ENCODE measurements around the gene APLP1. TPM values are rescaled to one million over a fixed set of nuclear protein-coding genes. Genes with fewer than 3 reads are reported as not detected.

The APLP1 gene
- total and polyA plus RNA-seq, 3 donors from 2014 or later: 37.9 to 54.3 (median 45.7) TPM

- WGBS, 2 donors: 1 to 6% methylated on average over 6 to 23 of the region's 26 CpGs
- Histone ChIP-seq H3K4me1 (no peaks in the 10 kb centered on the region), H3K36me3 (ENCODE audit: low read depth, missing control alignments) (no peaks in the 10 kb centered on the region), H3K4me3 (peak overlapping the region; percentile 18 to 24), H3K9me3 (no peaks in the 10 kb centered on the region), H3K27me3 (no peaks in the 10 kb centered on the region), H3K27ac (no peak overlapping the region)
- no peak for DNase-seq
- TF ChIP-seq POLR2A (IDR thresholded peaks at IDR 0.05): no peak
- TF ChIP-seq, protein P1, sequence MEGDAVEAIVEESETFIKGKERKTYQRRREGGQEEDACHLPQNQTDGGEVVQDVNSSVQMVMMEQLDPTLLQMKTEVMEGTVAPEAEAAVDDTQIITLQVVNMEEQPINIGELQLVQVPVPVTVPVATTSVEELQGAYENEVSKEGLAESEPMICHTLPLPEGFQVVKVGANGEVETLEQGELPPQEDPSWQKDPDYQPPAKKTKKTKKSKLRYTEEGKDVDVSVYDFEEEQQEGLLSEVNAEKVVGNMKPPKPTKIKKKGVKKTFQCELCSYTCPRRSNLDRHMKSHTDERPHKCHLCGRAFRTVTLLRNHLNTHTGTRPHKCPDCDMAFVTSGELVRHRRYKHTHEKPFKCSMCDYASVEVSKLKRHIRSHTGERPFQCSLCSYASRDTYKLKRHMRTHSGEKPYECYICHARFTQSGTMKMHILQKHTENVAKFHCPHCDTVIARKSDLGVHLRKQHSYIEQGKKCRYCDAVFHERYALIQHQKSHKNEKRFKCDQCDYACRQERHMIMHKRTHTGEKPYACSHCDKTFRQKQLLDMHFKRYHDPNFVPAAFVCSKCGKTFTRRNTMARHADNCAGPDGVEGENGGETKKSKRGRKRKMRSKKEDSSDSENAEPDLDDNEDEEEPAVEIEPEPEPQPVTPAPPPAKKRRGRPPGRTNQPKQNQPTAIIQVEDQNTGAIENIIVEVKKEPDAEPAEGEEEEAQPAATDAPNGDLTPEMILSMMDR (IDR thresholded peaks at IDR 0.05): no peak
- intact Hi-C loops (cut with DNase I; ENCODE audit: low total_unique reads): no loop called here
Observed at GRCh38 chr19:35846038-35846668, 22.2 kb upstream of the APLP1 start.

- TF ChIP-seq, protein P1 (IDR thresholded peaks at IDR 0.05): no peak
- no peak for TF ChIP-seq POLR2A (IDR thresholded peaks at IDR 0.05)
- DNase-seq: no peak
- Histone ChIP-seq H3K4me1 (no peaks in the 10 kb centered on the region), H3K36me3 (ENCODE audit: low read depth, missing control alignments) (no peaks in the 10 kb centered on the region), H3K4me3 (no peak overlapping the region), H3K9me3 (no peaks in the 10 kb centered on the region), H3K27ac (no peak overlapping the region), H3K27me3 (no peaks in the 10 kb centered on the region)
- whole genome bisulfite sequencing, 2 donors: 81 to 89% methylated on average over 4 to 8 of the region's 8 CpGs
- intact Hi-C loops (cut with DNase I; ENCODE audit: low total_unique reads): no loop called here
Observed at GRCh38 chr19:35847911-35848310, 20.5 kb upstream of the APLP1 start.

DNA sequence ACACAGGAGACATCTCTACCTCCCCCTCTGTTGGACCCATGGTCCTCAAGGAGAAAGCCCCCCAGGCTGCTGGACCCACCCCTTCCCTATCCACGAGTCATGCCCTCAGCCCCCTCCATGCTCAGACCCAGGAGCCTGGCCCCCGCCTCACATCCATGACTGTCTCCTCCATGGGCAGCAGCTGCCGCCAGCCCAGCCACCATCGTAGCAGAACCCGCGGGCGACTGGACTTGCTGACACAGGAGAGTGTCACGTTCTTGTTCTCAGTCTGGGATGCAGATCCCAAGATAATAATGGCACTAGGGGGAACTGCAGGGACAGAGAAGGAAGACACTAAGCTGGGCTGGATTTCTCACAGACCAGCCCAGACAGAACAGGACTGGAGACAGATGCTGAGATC lies 19.9 kb upstream of the APLP1 start:
- H3K4me1 ChIP-seq: no peaks in the 10 kb centered on the region
- no peaks in the 10 kb centered on the region for H3K36me3 ChIP-seq (ENCODE audit: low read depth, missing control alignments)
- H3K4me3 ChIP-seq: no peak overlapping the region
- no peak for DNase-seq
- H3K27me3 ChIP-seq: no peaks in the 10 kb centered on the region
- H3K9me3 ChIP-seq: no peaks in the 10 kb centered on the region
- TF ChIP-seq POLR2A (IDR thresholded peaks at IDR 0.05): no peak
- TF ChIP-seq, protein P1 (IDR thresholded peaks at IDR 0.05): no peak
- intact Hi-C loops (cut with DNase I; ENCODE audit: low total_unique reads): no loop called here
- whole genome bisulfite sequencing, 2 donors: 80 to 85% methylated on average over 7 to 8 of the region's 8 CpGs
- no peak overlapping the region for H3K27ac ChIP-seq

- Histone ChIP-seq H3K9me3 (no peaks in the 10 kb centered on the region), H3K4me1 (no peaks in the 10 kb centered on the region), H3K27me3 (no peaks in the 10 kb centered on the region), H3K4me3 (no peak overlapping the region), H3K27ac (no peak overlapping the region), H3K36me3 (ENCODE audit: low read depth, missing control alignments) (no peaks in the 10 kb centered on the region)
- intact Hi-C loops (cut with DNase I; ENCODE audit: low total_unique reads): no loop called here
- TF ChIP-seq, protein P1 (IDR thresholded peaks at IDR 0.05): no peak
- no peak for TF ChIP-seq POLR2A (IDR thresholded peaks at IDR 0.05)
- WGBS, 2 donors: 92 to 94% methylated on average over 6 to 18 of the region's 18 CpGs
- DNase-seq: no peak
Observed at GRCh38 chr19:35848919-35849505, 19.4 kb upstream of the APLP1 start.
